BLaER1 treated with 17β-estradiol and CSF1 and Interleukin-3, amounts not matched to agents 10 nM and 100 nM (cell line): ENCODE results near the gene USP3.

Source experiments
- H3K27ac ChIP-seq, 11 experiments: shearing (Covaris generic); formaldehyde crosslinking; 2 replicates each; pipeline ENCODE4 v1.8.1; 2022
- H3K27me3 ChIP-seq, 11 experiments: shearing (Covaris generic); formaldehyde crosslinking; 2 replicates each; pipeline ENCODE4 v1.8.1; 2022
- H3K36me3 ChIP-seq, 11 experiments: shearing (Covaris generic); formaldehyde crosslinking; 2 replicates each; pipeline ENCODE4 v1.8.1; 2022
- H3K4me1 ChIP-seq, 10 experiments: shearing (Covaris generic); formaldehyde crosslinking; 2 replicates each; pipeline ENCODE4 v1.8.1; 2022
- H3K4me2 ChIP-seq, 11 experiments: shearing (Covaris generic); formaldehyde crosslinking; 2 replicates each; pipeline ENCODE4 v1.8.1; 2022
- H3K4me3 ChIP-seq, 10 experiments: shearing (Covaris generic); formaldehyde crosslinking; 2 replicates each; pipeline ENCODE4 v1.8.1; 2022
- H3K9ac ChIP-seq, 11 experiments: shearing (Covaris generic); formaldehyde crosslinking; 2 replicates each; pipeline ENCODE4 v1.8.1; 2022
- H3K9me3 ChIP-seq, 11 experiments: shearing (Covaris generic); formaldehyde crosslinking; replicated peaks in 1 of 11; 2 replicates each; pipeline ENCODE4 v1.8.1; 2022
- H4K20me1 ChIP-seq, 11 experiments: shearing (Covaris generic); formaldehyde crosslinking; 2 replicates each; pipeline ENCODE4 v1.8.1; 2022
- Cebpa-rat ChIP-seq, 11 experiments: shearing (Covaris generic); IDR thresholded peaks; 2 replicates each; pipeline ENCODE4 v1.8.1; 2022

Gene USP3

GRCh38 chr15:63623232-63623969, 119.0 kb downstream of the USP3 start:
- Histone ChIP-seq H3K4me3 (no peak overlapping the region), H3K4me1 (peaks cover 0 to 11% (median under 1%) of the 10 kb centered on the region in 10 experiments; a peak in 7 of 20 replicates), H3K9me3 (peaks cover 0 to 15% (median 8%) of the 10 kb centered on the region in 11 experiments; a peak in 13 of 22 replicates), H3K27me3 (no peaks in the 10 kb centered on the region), H3K9ac (no peak overlapping the region), H3K27ac (no peak overlapping the region), H3K36me3 (peaks cover 65 to 73% (median 72%) of the 10 kb centered on the region in 11 experiments), H4K20me1 (no peaks in the 10 kb centered on the region), H3K4me2 (no peak overlapping the region)
- no peak for TF ChIP-seq Cebpa-rat (IDR thresholded peaks at IDR 0.05)

GRCh38 chr15:63626955-63627354, 122.6 kb downstream of the USP3 start:
- H3K4me2 ChIP-seq, result no peak overlapping the region
- no peak overlapping the region for H3K4me3 ChIP-seq
- peaks cover 0 to 9% (median 5%) of the 10 kb centered on the region in 11 experiments; a peak in 11 of 22 replicates for H3K9me3 ChIP-seq
- peaks cover 0 to 11% (median 2%) of the 10 kb centered on the region in 10 experiments; a peak in 7 of 20 replicates for H3K4me1 ChIP-seq
- no peak overlapping the region for H3K9ac ChIP-seq
- no peaks in the 10 kb centered on the region for H4K20me1 ChIP-seq
- H3K27ac ChIP-seq, result no peak overlapping the region
- no peak for TF ChIP-seq Cebpa-rat (IDR thresholded peaks at IDR 0.05)
- H3K27me3 ChIP-seq, result no peaks in the 10 kb centered on the region
- H3K36me3 ChIP-seq, result peaks cover 97 to 100% (median 99%) of the 10 kb centered on the region in 11 experiments

GRCh38 chr15:63628123-63628822, 123.9 kb downstream of the USP3 start:
- H3K4me1 ChIP-seq, result peaks cover 0 to 6% (median 0%) of the 10 kb centered on the region in 10 experiments; a peak in 5 of 20 replicates
- no peak overlapping the region for H3K4me2 ChIP-seq
- no peak overlapping the region for H3K27ac ChIP-seq
- H4K20me1 ChIP-seq, result no peaks in the 10 kb centered on the region
- TF ChIP-seq Cebpa-rat (IDR thresholded peaks at IDR 0.05), result no peak
- H3K27me3 ChIP-seq, result no peaks in the 10 kb centered on the region
- peaks cover 98 to 100% (median 99%) of the 10 kb centered on the region in 11 experiments for H3K36me3 ChIP-seq
- H3K9me3 ChIP-seq, result no peaks in the 10 kb centered on the region
- no peak overlapping the region for H3K9ac ChIP-seq
- no peak overlapping the region for H3K4me3 ChIP-seq

- peaks cover 98 to 100% (median 99%) of the 10 kb centered on the region in 11 experiments for H3K36me3 ChIP-seq
- H3K27me3 ChIP-seq, result no peaks in the 10 kb centered on the region
- TF ChIP-seq Cebpa-rat (IDR thresholded peaks at IDR 0.05), result no peak
- H3K4me3 ChIP-seq, result no peak overlapping the region
- H3K9me3 ChIP-seq, result no peaks in the 10 kb centered on the region
- no peak overlapping the region for H3K27ac ChIP-seq
- H3K4me1 ChIP-seq, result peaks cover 0 to 6% (median 0%) of the 10 kb centered on the region in 10 experiments; a peak in 3 of 20 replicates
- no peaks in the 10 kb centered on the region for H4K20me1 ChIP-seq
- H3K4me2 ChIP-seq, result no peak overlapping the region
- H3K9ac ChIP-seq, result no peak overlapping the region
These were observed 125.8 kb downstream of the USP3 start for GRCh38 chr15:63630036-63630751.

- Histone ChIP-seq H3K9ac (no peak overlapping the region), H3K4me3 (no peak overlapping the region), H3K9me3 (no peaks in the 10 kb centered on the region), H3K27ac (no peak overlapping the region), H3K4me2 (no peak overlapping the region), H3K27me3 (no peaks in the 10 kb centered on the region), H3K36me3 (peaks cover 96 to 100% (median 99%) of the 10 kb centered on the region in 11 experiments), H3K4me1 (peaks cover 0 to 4% (median 0%) of the 10 kb centered on the region in 10 experiments; a peak in 3 of 20 replicates), H4K20me1 (no peaks in the 10 kb centered on the region)
- no peak for TF ChIP-seq Cebpa-rat (IDR thresholded peaks at IDR 0.05)
These were observed 128.9 kb downstream of the USP3 start for GRCh38 chr15:63633312-63633711.

GRCh38 chr15:63634154-63634553, 129.8 kb downstream of the USP3 start:
- Histone ChIP-seq H3K9ac (no peak overlapping the region), H4K20me1 (no peaks in the 10 kb centered on the region), H3K27ac (no peak overlapping the region), H3K4me1 (no peaks in the 10 kb centered on the region), H3K4me2 (no peak overlapping the region), H3K4me3 (no peak overlapping the region), H3K9me3 (no peaks in the 10 kb centered on the region), H3K27me3 (no peaks in the 10 kb centered on the region), H3K36me3 (peaks cover 96 to 100% (median 99%) of the 10 kb centered on the region in 11 experiments)
- TF ChIP-seq Cebpa-rat (IDR thresholded peaks at IDR 0.05), result no peak

GRCh38 chr15:63636518-63637061, 132.2 kb downstream of the USP3 start:
- Histone ChIP-seq H3K4me1 (no peaks in the 10 kb centered on the region), H3K4me2 (no peak overlapping the region), H3K9me3 (no peaks in the 10 kb centered on the region), H3K27me3 (no peaks in the 10 kb centered on the region), H4K20me1 (no peaks in the 10 kb centered on the region), H3K27ac (no peak overlapping the region), H3K36me3 (peaks cover 96 to 100% (median 98%) of the 10 kb centered on the region in 11 experiments), H3K9ac (no peak overlapping the region), H3K4me3 (no peak overlapping the region)
- no peak for TF ChIP-seq Cebpa-rat (IDR thresholded peaks at IDR 0.05)

GRCh38 chr15:63638839-63639238, 134.4 kb downstream of the USP3 start:
- TF ChIP-seq Cebpa-rat (IDR thresholded peaks at IDR 0.05), result no peak

GRCh38 chr15:63640146-63640545, 135.8 kb downstream of the USP3 start:
- no peak for TF ChIP-seq Cebpa-rat (IDR thresholded peaks at IDR 0.05)
- Histone ChIP-seq H3K4me1 (no peaks in the 10 kb centered on the region), H3K36me3 (peaks cover 95 to 100% (median 97%) of the 10 kb centered on the region in 11 experiments), H4K20me1 (no peaks in the 10 kb centered on the region), H3K9ac (no peak overlapping the region), H3K4me2 (no peak overlapping the region), H3K4me3 (no peak overlapping the region), H3K9me3 (no peaks in the 10 kb centered on the region), H3K27ac (no peak overlapping the region), H3K27me3 (no peaks in the 10 kb centered on the region)

More at GRCh38 chr15:63638839-63639238, 134.4 kb downstream of the USP3 start:
- Histone ChIP-seq H3K27ac (no peak overlapping the region), H3K9ac (no peak overlapping the region), H3K4me2 (no peak overlapping the region), H4K20me1 (no peaks in the 10 kb centered on the region), H3K4me1 (no peaks in the 10 kb centered on the region), H3K27me3 (no peaks in the 10 kb centered on the region), H3K36me3 (peaks cover 95 to 100% (median 97%) of the 10 kb centered on the region in 11 experiments), H3K4me3 (no peak overlapping the region), H3K9me3 (no peaks in the 10 kb centered on the region)
